ENCODE measurements around the gene TENM3. TPM values are rescaled to one million over a fixed set of nuclear protein-coding genes. Genes with fewer than 3 reads are reported as not detected.

The TENM3 gene
- total and polyA plus RNA-seq, 2 of the 8 experiments (the other 6 are each of a cell fraction or from before 2014, with no cell fraction given), result 36.9 to 69.3 TPM

GRCh38 chr4:182840108-182840507 is 596.9 kb downstream of the TENM3 start:
- Histone ChIP-seq H3K14ac (ENCODE audit: insufficient read length) (no peak overlapping the region), H3K36me3 (ENCODE audit: control insufficient read depth in 2 of 4, insufficient read depth in 4 of 4, low read length in 3 of 4) (no peaks in the 10 kb centered on the region), H2AK5ac (ENCODE audit: low read depth, low read length) (no peak overlapping the region), H3K4me1 (replicated peaks in 1 of 4; ENCODE audit: control insufficient read depth in 3 of 4, insufficient read depth in 4 of 4, low read length in 3 of 4) (peaks cover 0 to under 1% (median 0%) of the 10 kb centered on the region in 4 experiments; a peak in 1 of 7 replicates), H4K20me1 (replicated peaks in 1 of 2; ENCODE audit: control insufficient read depth in 1 of 2, insufficient read depth in 2 of 2, low read length in 2 of 2) (no peaks in the 10 kb centered on the region), H2AFZ (ENCODE audit: low read length) (no peak overlapping the region), H3K9me3 (ENCODE audit: insufficient read depth in 2 of 2, low read depth in 1 of 2, low read length in 1 of 2) (no peaks in the 10 kb centered on the region), H3K23me2 (ENCODE audit: low read depth, low read length) (no peaks in the 10 kb centered on the region), H3K23ac (ENCODE audit: insufficient read length) (no peak overlapping the region), H3K9ac (replicated peaks in 1 of 4; ENCODE audit: extremely low read depth in 1 of 4, low read depth in 3 of 4, low read length in 3 of 4) (no peak overlapping the region), H2BK5ac (ENCODE audit: low read depth, low read length) (no peak overlapping the region), H2BK15ac (ENCODE audit: low read length) (no peak overlapping the region), H4K91ac (replicated peaks; ENCODE audit: insufficient read length, low read length) (no peak overlapping the region), H4K5ac (ENCODE audit: insufficient read length, low read depth, low read length) (no peak overlapping the region), H4K8ac (ENCODE audit: extremely low read depth, insufficient read depth, low read length) (no peak overlapping the region), H3K4me2 (ENCODE audit: insufficient read depth in 1 of 2, low read depth in 2 of 2, low read length in 2 of 2) (no peak overlapping the region), H3K27ac (ENCODE audit: low read depth, low read length) (no peak overlapping the region), H2BK12ac (ENCODE audit: low read depth, low read length) (no peak overlapping the region), H3K79me2 (ENCODE audit: control insufficient read depth in 1 of 2, insufficient read depth in 2 of 2, low read length in 2 of 2) (no peaks in the 10 kb centered on the region), H3K27me3 (replicated peaks in 1 of 4; ENCODE audit: control insufficient read depth in 3 of 4, extremely low read depth in 1 of 4, insufficient read depth in 3 of 4, low read length in 3 of 4) (no peaks in the 10 kb centered on the region), H3K4ac (replicated peaks; ENCODE audit: insufficient read length, low read depth, low read length) (no peak overlapping the region), H3K4me3 (ENCODE audit: extremely low read depth in 1 of 4, insufficient read depth in 2 of 4, low read depth in 3 of 4, low read length in 4 of 4) (no peak overlapping the region), H2BK20ac (ENCODE audit: low read length) (no peak overlapping the region), H3K18ac (ENCODE audit: extremely low read depth, low read length) (no peak overlapping the region), H3K56ac (replicated peaks; ENCODE audit: insufficient read length, low read depth, low read length) (no peak overlapping the region), H3K79me1 (ENCODE audit: low read depth, low read length) (no peaks in the 10 kb centered on the region), H2BK120ac (replicated peaks; ENCODE audit: low read depth, low read length) (no peak overlapping the region)
- CTCF ChIA-PET (ENCODE audit: partially characterized antibody), result interaction anchor here (1.2 kb wide), 1 partner anchor 20 kb away, joined by 3 read pairs; no protein-coding TSS in a partner anchor
- FAIRE-seq, result no peak
- WGBS, 2 experiments (ENCODE audit: extremely low coverage in 1 of 2, insufficient coverage in 1 of 2, insufficient read length in 1 of 2, insufficient replicate concordance in 2 of 2, low coverage in 1 of 2, low lambda C conversion rate in 2 of 2, missing lambda C conversion rate in 1 of 2), result 92% methylated on average over 10 of the region's 10 CpGs; no CpG with 5 or more reads in 1 of the 2 experiments
- POLR2A ChIA-PET (ENCODE audit: partially characterized antibody), result no interaction called here
- DNase-seq (ENCODE audit: low read depth in 1 of 2, low spot score in 2 of 2), result no peak
- TF ChIP-seq CTCF (IDR thresholded peaks at IDR 0.05; ENCODE audit: control extremely low read depth in 1 of 3, insufficient read depth in 1 of 3, low read depth in 1 of 3, low read length in 3 of 3) (no peak), PHF8 (conservative IDR thresholded peaks at IDR 0.05; ENCODE audit: low read depth, low read length) (no peak), KDM1A (IDR thresholded peaks at IDR 0.05; ENCODE audit: borderline replicate concordance, low read length) (no peak), RAD21 (IDR thresholded peaks at IDR 0.05 in 1 of 2, conservative IDR thresholded peaks at IDR 0.05 in 1 of 2; ENCODE audit: low read depth in 2 of 2, low read length in 2 of 2) (no peak)
